ENCODE measurements around the gene CAPN2.
A peak's percentile ranks its signal among the peaks of the same experiment; 100 is the strongest.

The CAPN2 gene

DNA sequence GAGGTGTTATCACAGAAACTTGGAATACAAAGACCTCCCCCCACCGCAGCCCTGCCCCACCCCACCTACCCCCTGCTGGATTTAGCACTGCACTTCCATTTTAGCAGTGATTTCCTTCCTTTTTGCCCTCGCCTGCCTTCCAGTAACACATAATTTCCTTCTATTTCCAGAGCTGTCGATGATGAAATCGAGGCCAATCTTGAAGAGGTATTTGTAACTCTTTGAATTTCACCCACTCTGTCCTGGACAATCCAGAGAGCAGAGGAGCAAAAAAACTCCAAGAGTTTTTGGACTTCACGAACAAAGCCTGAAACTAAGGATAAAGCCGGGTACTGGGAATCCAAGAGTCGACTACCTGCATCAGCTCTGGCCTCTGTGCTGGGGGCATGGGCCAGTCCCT is 49.1 kb downstream of the CAPN2 start:
- peak; percentile 16 for DNase-seq (ENCODE audit: low spot score)

DNA sequence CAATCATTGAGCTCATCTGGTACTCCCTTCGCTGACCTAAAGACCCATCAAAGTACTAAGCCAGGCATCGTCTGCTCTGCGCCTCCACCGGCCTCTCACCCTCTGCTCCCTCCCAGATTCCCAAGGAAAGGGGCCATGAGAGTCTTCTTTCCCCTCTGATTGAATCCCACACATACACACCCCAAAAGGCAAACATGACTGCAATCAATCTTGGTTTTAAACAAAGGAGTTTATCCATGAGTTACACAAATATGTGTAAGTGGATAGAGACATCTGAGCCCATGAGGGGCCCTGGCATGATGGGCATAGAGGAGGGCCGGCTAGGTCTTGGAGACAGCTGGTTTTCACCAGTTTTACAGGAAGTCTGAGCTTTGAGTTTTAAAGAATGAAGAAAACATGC is 50.9 kb downstream of the CAPN2 start:
- peak; percentile 17 for DNase-seq (ENCODE audit: low spot score)

DNA sequence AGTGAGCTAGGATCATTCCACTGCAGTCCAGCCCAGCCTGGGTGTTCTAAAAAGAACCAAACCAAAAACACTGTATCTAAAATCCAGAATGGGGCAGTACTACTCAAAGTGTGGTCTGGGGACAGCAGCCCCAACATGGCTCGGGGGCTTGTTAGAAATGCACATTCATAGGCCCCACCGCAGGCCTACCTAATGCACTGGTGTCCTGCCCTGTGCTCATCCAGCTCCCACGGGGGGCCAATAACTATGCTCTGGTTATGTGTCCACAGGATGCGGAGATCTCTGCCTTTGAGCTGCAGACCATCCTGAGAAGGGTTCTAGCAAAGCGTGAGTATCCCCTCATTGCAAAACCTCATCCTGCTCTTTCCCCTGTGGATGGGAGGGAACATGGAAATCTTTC is 51.5 kb downstream of the CAPN2 start:
- peak; percentile 14 for DNase-seq (ENCODE audit: low spot score)

DNA sequence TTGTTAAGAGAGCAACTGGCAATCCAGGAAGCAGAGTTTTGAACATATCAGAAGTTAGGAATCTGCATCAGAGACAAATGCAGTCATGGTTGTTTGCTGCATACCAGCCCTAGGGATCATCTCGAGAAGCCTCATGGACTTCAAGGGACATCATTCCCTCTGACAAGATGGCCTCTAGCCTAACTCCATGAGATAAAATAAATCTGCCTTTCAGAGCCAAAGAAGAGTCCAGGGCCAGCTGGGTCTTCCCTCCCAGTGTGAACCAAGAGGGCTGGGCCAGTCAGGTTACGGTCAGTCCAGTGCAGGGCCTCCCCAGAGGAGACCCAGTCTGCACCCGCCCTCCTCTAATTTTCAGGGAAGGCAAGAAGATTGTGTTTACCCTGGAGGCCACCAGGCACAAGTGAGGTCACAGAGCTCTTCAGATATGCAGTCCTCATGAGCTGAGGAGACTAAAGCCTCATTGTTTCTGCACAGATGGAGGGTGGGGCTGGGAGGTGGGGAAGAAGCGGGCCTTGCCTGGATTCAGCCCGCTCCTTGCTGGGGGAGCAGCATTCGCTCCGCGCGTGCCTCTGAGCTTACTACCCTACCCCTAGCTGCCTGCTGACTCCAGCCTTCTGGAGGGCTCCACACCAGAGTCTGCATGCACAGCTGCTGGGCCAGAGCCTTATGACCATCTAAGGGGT is 52.8 kb downstream of the CAPN2 start:
- no peak for DNase-seq (ENCODE audit: low spot score)

DNA sequence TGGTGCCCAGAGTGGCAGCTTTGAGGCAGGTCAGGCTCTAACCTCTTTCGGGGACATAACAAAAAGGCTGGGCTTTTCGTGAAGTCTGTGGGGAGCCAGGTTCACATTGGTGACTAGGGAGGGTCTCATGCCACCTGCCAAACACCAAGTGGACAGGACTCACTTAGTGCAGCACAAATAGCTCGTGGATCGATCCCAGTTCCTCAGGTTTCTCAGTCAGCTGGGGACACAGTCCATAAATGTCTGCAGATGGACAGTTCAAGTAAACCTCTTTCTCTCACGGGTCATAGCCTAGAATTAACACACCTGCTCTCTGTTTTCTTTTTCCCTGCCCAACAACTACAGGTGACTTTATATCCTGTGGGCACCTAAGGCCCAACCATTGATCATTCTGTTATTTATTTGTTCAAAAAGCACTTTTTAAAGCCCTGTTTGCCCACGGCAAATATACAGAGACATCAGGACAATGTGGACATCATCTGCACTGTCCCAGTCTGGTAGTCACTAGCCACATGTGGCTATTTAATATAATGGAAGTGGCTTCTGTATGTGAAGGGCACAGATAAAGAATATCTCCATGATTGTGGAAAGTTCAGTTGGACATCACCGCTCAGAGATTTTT is 53.5 kb downstream of the CAPN2 start:
- no peak for DNase-seq (ENCODE audit: low spot score)

DNA sequence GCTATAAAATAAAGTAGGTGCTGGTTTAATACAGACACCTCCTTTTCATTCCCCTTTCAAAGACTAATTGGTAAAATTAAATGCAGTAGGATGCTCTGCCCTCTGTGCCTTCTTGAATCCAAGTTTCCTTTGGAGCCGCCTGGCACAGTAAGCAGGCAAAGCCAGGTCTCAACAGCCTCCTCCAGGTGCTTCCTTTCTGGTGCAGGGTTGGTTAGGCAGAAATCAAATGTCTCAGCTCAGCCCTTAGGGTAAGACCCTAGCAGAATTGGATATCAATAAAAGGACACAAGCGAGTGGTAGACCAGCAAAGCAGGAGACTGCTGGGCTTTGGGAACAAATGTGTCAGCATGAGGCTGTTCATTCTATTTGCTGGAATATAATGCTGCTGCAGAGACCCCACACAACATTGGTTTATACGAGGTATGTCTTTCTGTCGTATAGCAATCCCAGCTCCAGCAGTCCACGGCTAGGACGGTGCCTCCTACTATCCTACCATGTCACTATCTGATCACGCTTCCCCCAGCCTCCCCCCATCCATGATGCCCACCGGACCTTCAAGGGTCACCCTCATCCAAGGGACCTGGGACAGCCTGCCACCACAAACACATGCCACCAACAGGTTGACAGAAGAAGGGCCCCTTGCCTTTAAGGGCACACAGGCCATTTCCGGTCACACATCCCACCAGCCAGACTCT is 58.4 kb downstream of the CAPN2 start:
- no peak for DNase-seq (ENCODE audit: low spot score)

DNA sequence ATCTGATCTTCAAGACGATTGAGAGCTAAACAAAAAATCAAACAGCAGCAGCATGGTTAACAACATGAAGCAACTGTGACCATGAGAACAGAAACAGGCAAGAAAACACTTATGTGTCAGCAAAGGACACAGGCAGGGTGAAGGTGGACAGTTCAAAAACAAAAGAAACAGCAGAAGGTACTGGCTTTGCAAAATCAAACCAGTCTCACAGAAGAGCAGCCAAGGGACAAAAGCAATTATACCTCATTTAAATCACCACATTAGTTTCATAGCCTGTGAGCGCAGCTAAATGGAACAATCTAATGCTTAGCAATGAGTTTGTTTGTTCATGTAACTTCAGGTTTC is 59.1 kb downstream of the CAPN2 start:
- no peak for DNase-seq (ENCODE audit: low spot score)

DNA sequence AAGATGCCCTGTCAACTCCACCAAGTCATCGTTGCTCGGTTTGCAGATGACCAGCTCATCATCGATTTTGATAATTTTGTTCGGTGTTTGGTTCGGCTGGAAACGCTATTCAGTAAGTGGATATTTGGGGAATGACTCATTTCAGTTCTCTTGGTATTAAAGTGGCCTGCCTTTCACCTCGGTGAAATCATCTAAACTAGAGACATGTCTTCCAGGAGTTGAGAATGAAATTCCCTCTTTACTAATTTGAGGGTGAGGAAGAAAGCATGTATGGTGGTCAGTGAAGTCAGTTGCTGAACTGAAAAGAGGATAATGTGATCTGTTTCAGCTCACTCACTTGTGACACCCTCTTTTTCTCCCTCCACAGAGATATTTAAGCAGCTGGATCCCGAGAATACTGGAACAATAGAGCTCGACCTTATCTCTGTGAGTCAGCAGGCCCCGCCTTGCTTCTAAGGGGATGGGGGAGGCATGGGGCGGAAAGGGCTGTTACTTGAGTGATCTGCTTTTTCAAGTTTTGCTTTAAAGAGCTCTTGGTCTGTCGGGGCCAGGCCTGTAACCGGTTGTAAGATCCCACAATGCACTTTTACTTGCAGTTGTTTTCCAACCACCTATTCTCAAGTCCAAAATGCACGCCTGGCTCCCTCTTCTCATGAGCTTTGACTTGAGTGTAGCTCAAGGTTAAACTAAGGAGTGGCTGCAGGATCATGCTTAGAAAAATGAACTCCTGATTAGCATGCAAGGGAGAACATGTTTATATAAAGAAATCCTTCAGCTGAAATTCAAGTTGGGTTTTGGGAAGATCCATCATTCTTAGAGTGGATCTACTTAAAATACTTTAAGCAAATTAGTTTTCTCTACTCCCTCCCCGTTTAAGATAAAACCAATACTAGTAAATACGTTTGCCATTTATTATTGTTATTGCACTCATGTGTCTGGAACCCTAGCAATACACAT is 59.8 kb downstream of the CAPN2 start:
- DNase-seq (ENCODE audit: low spot score) = no peak

DNA sequence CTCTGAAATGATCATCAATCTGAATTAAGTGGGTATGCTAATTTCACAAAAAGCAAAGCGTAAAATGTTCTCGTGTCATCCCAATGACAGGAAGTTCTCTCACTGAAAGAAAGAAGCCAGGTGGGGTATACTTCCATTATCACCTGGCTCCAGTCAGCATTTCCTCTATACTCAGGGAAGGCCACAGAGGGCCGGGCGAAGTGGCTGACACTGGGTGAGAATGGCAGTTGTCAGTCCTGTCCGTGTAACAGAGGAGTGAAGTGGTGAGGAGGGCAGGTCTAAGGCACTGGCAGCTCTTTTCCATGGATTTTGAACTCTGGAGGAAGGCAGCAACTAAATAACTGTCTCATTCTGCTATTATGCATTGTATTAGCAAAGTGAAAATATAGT is 60.4 kb downstream of the CAPN2 start:
- DNase-seq (ENCODE audit: low spot score) = no peak

DNA sequence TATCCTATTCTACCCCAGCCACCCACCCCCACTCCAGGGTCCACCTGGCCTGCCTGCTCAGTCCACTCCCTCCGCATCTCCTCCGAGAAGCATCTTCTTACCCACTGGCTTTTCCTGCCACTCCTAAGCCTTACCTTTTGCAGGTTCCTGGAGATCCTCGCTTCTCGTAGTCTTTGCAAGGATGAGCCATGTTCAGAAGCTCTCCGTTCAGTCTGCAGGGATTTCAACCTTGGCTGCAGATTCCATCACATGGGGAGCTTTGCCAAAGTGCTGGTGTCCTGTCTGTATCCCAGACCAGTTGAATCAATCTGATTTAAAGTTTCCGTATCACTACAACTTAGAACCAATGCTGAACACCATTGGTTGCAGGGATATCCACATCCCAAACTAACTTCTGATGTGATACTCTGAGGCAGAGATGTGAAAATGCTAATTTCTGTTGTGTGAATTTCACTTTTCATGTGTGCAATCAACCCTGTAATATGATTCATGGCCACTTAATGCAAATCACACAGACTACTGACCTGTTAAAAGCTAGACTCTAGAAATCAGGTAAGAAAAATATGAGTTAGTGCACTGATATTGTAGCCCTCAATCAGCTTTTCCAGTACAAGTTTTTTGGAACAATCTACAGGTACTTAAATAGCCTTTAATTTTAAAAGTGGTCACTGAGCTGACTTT is 61.9 kb downstream of the CAPN2 start:
- DNase-seq (ENCODE audit: low spot score) = no peak

DNA sequence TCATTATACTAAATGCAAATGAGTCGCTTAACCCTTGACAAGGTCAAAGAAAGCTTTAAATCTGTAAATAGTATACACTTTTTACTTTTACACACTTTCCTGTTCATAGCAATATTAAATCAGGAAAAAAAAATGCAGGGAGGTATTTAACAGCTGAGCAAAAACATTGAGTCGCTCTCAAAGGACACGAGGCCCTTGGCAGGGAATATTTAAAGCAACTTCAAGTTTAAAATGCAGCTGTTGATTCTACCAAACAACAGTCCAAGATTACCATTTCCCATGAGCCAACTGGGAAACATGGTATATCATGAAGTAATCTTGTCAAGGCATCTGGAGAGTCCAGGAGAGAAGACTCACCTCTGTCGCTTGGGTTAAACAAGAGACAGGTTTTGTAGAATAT is 62.7 kb downstream of the CAPN2 start:
- no peak for DNase-seq (ENCODE audit: low spot score)

DNA sequence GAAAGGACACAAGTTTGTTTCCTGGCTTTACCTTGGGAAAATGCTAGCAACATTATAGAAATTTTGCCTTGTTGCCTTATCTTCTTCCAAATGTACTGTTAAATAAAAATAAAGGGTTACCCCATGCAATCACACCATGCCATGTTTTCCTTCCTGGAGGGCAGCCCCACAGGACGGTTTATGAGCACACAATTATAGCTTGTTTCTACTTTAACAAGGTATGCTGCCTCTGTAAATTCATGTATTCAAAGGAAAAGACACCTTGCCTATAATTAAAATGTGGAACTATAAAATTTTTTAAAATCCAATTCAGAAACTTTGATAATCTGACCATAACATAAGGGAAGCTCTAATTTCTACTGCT is 63.4 kb downstream of the CAPN2 start:
- DNase-seq (ENCODE audit: low spot score) = no peak

DNA sequence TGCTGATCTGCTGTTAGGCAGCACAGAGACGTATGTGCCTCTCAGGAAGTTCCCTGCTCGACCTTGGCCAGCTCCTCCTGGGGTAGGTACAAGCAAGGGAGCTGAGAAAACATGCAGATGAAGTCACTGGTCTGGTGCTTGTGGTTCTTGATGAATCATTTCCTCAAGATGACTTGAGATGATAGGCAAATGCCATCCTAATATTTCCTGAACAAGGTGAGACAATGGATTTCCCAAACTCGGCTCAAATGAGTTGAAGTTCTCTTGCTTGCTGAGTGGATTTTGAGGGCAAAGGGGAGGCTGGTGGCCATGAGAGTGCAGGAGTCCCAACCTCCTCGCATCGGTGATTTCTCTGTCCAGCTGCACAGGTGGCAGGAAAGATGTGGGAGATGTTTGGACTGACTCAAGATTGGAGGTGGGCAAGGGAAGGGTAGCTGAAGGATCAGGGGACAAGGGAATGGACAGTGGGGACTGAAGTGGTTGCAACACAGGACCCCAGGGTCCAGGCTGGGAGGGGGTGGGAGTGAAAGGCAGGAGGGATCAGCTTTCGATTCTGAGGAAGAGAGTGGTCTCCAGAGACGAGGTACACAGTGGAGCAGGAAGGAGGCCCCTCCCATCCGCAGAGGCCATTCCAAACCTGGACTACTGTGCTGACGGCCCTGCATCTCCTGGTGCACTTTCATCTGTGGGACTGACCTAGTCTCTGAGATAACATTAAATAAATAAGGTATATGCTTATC is 63.9 kb downstream of the CAPN2 start:
- DNase-seq (ENCODE audit: low spot score) = no peak

DNA sequence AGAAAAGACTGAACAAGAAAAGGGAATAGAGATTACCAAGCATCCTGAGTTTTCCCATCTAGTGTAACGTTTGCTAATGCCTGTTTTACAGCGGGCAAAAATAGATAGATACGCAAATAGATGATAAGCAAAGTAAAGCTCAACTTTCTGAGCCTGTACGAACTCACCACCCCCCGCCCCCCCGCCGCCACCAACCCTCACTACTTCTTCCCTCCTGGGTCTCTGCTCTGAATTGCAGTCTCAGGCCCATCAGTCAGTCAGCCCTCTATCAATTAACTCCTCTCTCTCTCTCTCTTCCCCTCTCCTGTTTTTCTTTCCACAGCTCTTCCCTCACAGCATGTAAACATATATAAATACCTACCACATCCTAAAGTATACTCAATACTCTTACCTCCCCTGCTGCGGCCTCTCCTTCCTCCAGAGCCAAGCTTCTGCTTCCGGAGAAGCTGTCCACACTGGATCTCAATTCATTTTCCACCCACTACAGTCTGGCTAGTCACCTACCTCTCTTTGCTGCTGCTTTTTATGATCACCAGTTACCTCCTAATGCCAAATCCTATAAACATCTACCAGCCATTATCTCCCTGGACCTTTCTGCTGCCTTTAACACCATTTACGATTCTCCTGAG is 64.6 kb downstream of the CAPN2 start:
- DNase-seq (ENCODE audit: low spot score) = no peak

DNA sequence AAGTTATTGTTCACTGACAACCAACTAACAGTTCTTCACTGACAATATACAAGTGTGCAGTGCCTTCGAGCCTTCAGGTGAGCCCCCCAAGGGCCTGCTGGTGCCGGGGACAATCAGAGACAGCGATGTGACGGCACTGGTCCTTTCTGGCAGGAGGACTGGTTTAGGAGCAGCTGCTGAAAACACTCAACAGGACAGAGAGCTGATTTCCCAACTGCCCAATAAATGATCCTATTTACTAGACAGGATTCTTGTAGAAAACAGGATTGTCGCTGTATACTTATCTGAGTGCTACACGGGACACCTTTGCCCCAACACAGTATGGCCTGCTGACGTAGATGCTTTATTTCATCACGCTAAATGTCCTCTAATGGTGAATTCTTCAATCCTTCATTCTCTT is 68.0 kb downstream of the CAPN2 start:
- no peak for DNase-seq (ENCODE audit: low spot score)

DNA sequence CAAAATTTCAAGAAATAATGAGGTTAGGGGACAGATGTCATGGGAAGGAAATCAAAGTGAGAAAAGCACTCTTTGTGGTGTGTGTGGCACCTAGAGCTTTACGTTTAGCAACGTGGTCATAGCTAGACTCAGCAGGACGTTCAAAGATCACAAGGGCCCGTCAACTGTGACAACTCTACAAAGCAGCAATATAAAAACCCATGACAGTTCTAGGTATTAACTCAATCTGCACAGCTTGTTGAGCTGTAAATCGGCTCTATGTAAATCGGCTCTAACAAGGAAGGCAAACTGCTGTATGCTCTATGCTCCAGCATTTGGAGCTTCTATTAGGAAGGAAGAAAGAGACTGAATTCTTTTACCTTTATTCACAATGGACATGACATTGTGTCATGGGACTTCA is 68.6 kb downstream of the CAPN2 start:
- no peak for DNase-seq (ENCODE audit: low spot score)

DNA sequence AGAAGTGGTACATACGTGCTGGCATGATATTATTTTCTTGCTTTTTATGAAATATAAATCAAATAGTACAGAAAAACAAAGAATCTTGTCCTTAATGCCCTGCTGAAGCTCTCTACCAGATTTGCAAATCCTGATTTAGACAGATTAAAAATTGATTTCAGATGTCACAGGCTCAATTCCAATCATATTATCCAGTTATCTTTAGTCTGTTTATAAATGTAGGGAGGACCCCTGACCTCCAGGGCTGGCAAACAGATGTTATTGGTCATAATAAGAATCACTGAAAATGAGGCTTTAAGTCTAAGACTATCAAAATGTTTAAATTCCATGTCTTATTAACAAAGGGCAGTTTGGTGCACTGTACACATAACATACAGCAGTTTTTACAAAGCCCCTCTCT is 71.3 kb downstream of the CAPN2 start:
- no peak for DNase-seq (ENCODE audit: low spot score)

DNA sequence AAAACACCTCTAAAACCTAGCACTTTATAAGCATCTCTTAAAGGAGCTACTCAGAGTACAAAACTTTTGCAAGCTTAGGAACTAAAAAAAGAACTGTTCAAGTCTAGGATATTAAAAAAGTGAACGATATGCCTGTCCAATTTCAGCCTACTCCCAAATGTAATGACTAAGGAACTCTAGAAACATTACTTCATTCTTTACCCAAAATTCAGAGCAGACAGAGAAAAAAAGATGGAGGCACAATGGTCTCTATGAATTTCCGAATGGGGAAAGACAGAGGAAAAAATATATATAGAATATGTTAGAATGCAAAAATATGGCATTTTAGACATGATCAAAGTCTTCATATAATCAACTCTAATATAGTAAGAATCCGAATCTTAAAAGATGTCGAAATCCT is 72.2 kb downstream of the CAPN2 start:
- no peak for DNase-seq (ENCODE audit: low spot score)

DNA sequence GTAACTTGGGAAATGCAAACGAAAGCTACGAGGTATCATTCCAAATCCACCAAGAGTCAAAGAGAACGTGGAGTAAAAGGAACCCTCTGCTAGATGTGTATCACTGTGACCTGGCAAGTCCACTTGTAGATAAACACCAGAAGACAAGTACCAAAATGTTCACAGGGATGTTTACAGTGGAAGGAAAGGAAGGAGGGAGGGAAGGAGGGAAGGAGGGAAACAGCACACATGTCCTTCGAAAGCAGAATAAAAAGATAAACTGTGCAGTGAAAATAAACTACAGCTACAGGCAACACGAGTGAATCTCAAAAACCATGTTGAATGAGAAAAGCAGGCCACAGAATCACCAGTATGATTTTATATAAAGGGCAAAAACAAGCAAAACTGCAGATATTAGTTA is 73.5 kb downstream of the CAPN2 start:
- no peak for DNase-seq (ENCODE audit: low spot score)

DNA sequence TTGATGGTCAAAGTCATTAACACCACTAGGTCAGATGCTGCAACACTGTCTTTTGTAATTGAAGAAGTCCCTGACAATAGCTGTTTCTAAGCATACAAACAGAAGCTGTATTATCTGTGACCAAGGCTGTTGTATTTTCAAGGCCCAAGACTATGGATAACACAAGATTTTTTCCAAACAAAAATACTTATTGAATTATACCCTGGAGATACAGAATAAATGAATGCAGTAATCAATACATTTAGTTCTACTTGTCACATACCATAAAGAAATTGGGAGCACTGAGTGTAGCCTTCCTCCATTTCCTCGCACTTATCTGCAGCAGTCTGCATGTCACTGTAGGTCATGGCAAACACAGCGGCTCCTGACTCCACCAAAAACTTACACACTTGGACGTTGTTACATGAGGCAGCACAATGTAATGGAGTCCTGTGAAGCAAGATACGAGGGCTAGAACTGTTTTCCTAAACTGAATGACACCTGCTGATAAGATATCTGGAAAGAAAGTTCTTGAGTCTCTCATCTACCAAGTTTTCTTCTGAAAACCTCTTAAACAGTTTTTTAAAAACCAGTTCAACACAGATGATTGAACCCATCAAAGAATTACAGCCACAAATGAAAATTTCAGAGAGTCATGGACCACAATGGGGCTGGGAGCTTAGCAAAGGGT is 76.5 kb downstream of the CAPN2 start:
- DNase-seq (ENCODE audit: low spot score) = no peak

Measured in D341Med (cell line).